GM18951 (cell line): ENCODE data around the gene KRTAP10-12.
"Not testable (repeated sequence)": the region's sequence is repeated elsewhere in the genome, so short reads cannot be mapped to it uniquely, and the experiment has no call there.

Source experiments
- POLR2A ChIP-seq: IDR thresholded peaks from 4 replicates; pipeline ENCODE4 v1.6.1; 2011; ENCODE audit warnings: mild to moderate bottlenecking; ENCODE audit not compliant: insufficient read length, insufficient read depth; ENCODE audit errors: extremely low read depth
- in situ Hi-C: fragments of 300-500 bp; cut with MboI; formaldehyde crosslinking; loops from one replicate; pipeline ENCODE4 v1.12.0; 2022; ENCODE audit warnings: low sequenced_read_pairs, mixed read lengths, inconsistent platforms; ENCODE audit not compliant: unreplicated experiment

The KRTAP10-12 gene

GRCh38 chr21:44684077-44684476, 12.9 kb upstream of the KRTAP10-12 start:
- no peak for TF ChIP-seq POLR2A

GRCh38 chr21:44684483-44684882, 12.5 kb upstream of the KRTAP10-12 start:
- in situ Hi-C loops, result no loop called here
- no peak for TF ChIP-seq POLR2A

More at GRCh38 chr21:44684077-44684476, 12.9 kb upstream of the KRTAP10-12 start:
- in situ Hi-C loops, result no loop called here

- in situ Hi-C loops, result not testable (repeated sequence)
Observed at GRCh38 chr21:44685050-44685449, 11.9 kb upstream of the KRTAP10-12 start.

- TF ChIP-seq POLR2A, result no peak
- in situ Hi-C loops, result no loop called here
Observed at GRCh38 chr21:44686000-44686781, 10.8 kb upstream of the KRTAP10-12 start.

- no peak for TF ChIP-seq POLR2A
Observed at GRCh38 chr21:44686843-44687561, 10.0 kb upstream of the KRTAP10-12 start.

GRCh38 chr21:44687671-44688070, 9.3 kb upstream of the KRTAP10-12 start:
- in situ Hi-C loops, result no loop called here

More at GRCh38 chr21:44686843-44687561, 10.0 kb upstream of the KRTAP10-12 start:
- in situ Hi-C loops, result no loop called here

DNA sequence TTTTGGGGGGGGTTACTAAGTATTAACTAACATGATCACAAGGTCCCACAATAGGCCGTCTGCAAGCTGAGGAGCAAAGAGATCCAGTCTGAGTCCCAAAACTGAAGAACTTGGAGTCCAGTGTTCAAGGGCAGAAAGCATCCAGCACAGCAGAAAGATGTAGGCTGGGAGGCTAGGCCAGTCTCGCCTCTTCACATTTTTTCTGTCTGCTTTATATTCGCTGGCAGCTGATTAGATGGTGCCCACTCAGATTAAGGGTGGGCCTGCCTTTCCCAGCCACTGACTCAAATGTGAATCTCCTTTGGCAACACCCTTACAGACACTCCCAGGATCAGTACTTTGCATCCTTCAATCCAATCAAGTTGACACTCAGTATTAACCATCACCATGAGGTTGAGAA, 7.2 kb upstream of the KRTAP10-12 start:
- in situ Hi-C loops, result not testable (repeated sequence)

More at GRCh38 chr21:44687671-44688070, 9.3 kb upstream of the KRTAP10-12 start:
- no peak for TF ChIP-seq POLR2A

DNA sequence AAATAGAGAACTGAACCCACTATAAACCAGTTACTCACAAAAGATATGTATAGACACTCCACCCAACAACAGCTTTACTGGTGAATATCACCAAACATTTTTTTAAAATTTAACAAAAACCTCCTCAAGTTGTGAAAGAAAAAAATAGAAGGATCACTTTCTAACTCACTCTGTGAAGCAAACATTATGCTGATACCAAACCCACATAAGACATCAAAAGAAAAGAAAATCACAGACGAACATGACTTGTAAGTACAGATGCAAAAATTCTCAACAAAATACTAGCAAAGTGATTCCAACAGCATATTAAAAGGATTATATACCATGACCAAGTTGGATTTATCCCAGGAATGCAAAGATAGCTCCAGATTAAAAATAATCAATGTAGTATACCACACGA, 5.3 kb upstream of the KRTAP10-12 start:
- in situ Hi-C loops, result no loop called here
- no peak for TF ChIP-seq POLR2A

- no peak for TF ChIP-seq POLR2A
- in situ Hi-C loops, result no loop called here
Observed at GRCh38 chr21:44692798-44693512, 4.0 kb upstream of the KRTAP10-12 start.

- in situ Hi-C loops, result no loop called here
- TF ChIP-seq POLR2A, result no peak
Observed at GRCh38 chr21:44694776-44695175, 2.2 kb upstream of the KRTAP10-12 start.

DNA sequence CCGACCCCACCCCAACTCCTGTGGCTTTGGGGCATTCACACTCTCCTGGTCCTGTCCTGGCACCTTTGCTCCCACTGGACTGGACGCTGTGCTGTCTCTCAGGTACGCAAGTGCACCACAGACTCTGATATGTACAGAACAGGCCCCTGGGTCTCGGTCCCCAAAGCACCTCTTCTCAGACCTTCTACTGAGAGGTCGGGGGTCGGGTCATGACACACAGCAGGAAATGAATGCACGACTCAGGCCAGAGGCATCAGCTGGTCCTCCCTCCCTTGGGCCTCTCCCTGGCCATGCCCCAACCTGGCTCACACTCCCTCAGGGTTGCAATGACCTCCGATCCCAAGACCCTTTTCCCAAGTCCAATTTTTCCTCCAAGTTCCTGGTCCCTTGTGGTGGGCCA, 1.8 kb upstream of the KRTAP10-12 start:
- TF ChIP-seq POLR2A, result no peak
- in situ Hi-C loops, result no loop called here

DNA sequence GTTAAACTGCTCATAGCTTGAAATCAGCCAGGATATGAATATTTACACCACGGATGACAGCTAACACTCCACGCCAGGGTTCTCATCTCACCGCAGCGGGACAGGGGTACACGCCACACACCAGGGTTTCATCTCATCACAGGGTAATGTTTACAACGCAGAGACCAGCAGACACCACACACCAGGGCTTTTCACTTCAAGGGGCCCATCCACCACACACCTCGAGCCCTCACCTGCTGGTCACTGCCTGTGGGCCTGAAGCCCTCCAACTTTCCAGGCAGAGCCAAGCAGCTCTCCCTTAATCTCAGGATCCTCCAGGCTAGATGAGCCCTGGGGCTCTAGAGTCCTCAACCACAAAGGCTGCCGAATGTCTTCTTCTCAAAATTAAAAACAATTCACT, 1.3 kb upstream of the KRTAP10-12 start:
- in situ Hi-C loops, result no loop called here
- no peak for TF ChIP-seq POLR2A

DNA sequence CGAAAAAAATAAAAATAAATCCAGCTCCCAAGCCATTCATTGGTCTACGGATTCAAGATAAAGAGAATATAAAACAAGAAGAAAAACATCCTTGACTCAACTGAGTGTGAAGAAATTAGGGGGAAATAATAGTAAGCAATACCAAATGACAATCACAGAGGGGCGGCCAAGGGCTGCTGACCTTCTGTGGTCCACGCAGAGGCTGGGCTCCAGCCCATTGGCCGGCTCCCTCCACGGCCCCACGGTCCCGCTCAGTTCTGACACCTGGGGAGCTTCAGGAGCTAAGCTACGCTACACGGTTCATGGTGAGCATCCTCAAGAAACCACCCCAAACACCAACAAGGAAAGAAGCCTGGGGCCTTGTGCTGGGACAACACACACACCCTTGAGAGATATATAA, 400 bp upstream of the KRTAP10-12 start:
- in situ Hi-C loops, result no loop called here
- no peak for TF ChIP-seq POLR2A
